Activated CD4-positive, alpha-beta T cell treated with anti-CD3 and anti-CD28 coated beads, Interleukin-2, Interleukin-6, amounts not matched to agents 100 ng/mL and 50 ng/mL, durations not matched to agents 16 hours and 8 hours (primary cell): Measurements from ENCODE around the gene SERPINC1.
"Not testable (repeated sequence)": the region's sequence is repeated elsewhere in the genome, so short reads cannot be mapped to it uniquely, and the experiment has no call there.

Source experiments
- DNase-seq: peaks from one replicate; pipeline ENCODE4 v3.0.0-alpha.2; 2020

SERPINC1 gene

GRCh38 chr1:173888749-173889148 is 28.4 kb downstream of the SERPINC1 start:
- DNase-seq = no peak

- no peak for DNase-seq
These were observed 29.5 kb downstream of the SERPINC1 start for GRCh38 chr1:173887627-173888026.

- no peak for DNase-seq
These were observed 30.1 kb downstream of the SERPINC1 start for GRCh38 chr1:173886746-173887611.

GRCh38 chr1:173884701-173885100 is 32.4 kb downstream of the SERPINC1 start:
- DNase-seq = no peak

- DNase-seq = not testable (repeated sequence)
These were observed 36.0 kb downstream of the SERPINC1 start for GRCh38 chr1:173881117-173881516.

GRCh38 chr1:173878251-173878650 is 38.9 kb downstream of the SERPINC1 start:
- no peak for DNase-seq

- no peak for DNase-seq
These were observed 40.4 kb downstream of the SERPINC1 start for GRCh38 chr1:173876732-173877131.

- no peak for DNase-seq
These were observed 45.6 kb downstream of the SERPINC1 start for GRCh38 chr1:173871500-173871899.

GRCh38 chr1:173871091-173871490 is 46.0 kb downstream of the SERPINC1 start:
- no peak for DNase-seq

GRCh38 chr1:173870252-173871075 is 46.7 kb downstream of the SERPINC1 start:
- DNase-seq = peak; percentile 88

GRCh38 chr1:173869021-173869359 is 48.1 kb downstream of the SERPINC1 start:
- DNase-seq = peak; percentile 3

GRCh38 chr1:173868266-173869020 is 48.7 kb downstream of the SERPINC1 start, which contains the start of gene ZBTB37:
TSS of gene ZBTB37 (plus strand) at chr1:173868380. CDS start at chr1:173870226, 1,846 bp downstream.
- peak; percentile 98 for DNase-seq

- peak; percentile 100 for DNase-seq
These were observed 49.3 kb downstream of the SERPINC1 start, which contains the start of gene GAS5 for GRCh38 chr1:173867753-173868265. TSS of gene GAS5 (minus strand) at chr1:173867989.

- peak; percentile 55 for DNase-seq
These were observed 49.9 kb downstream of the SERPINC1 start for GRCh38 chr1:173867141-173867752.

- peak; percentile 42 for DNase-seq
These were observed 50.6 kb downstream of the SERPINC1 start for GRCh38 chr1:173866413-173867115.

- peak; percentile 23 for DNase-seq
These were observed 51.5 kb downstream of the SERPINC1 start for GRCh38 chr1:173865468-173866164.

GRCh38 chr1:173864179-173864867 is 52.8 kb downstream of the SERPINC1 start:
- DNase-seq = peak; percentile 23

- DNase-seq = peak; percentile 18
These were observed 53.6 kb downstream of the SERPINC1 start for GRCh38 chr1:173863224-173864161.

GRCh38 chr1:173862769-173863223 is 54.3 kb downstream of the SERPINC1 start:
- peak; percentile 67 for DNase-seq
